T-cell (primary cell): ENCODE data around the gene DICER1. TPM values are rescaled to one million over a fixed set of nuclear protein-coding genes. Genes with fewer than 3 reads are reported as not detected.

ENCODE experiments used
- ATAC-seq, 4 experiments: fragments of 200-7000 bp in 3 of 4; fragments of 150-1000 bp in 1 of 4; cut with Tn5 transposase; replicated peaks in 1 of 4; 1 replicate in 3 of 4; 2 replicates in 1 of 4; pipeline ENCODE4 v1.10.0; 2021; ENCODE audit warnings: moderate library complexity in 3 of 4, mild to moderate bottlenecking in 2 of 4, moderate number of reproducible peaks in 1 of 4
- CTCF ChIA-PET, 2 donors: fragments of 300-600 bp; sonication (Branson Sonifier 250); formaldehyde crosslinking; loops; one replicate each; lab custom pipeline; 2022; ENCODE audit warnings: antibody characterized with exemption in 2 of 2; lab: Charles Lee
- POLR2A ChIA-PET, 2 donors: fragments of 300-600 bp; sonication (Branson Sonifier 250); formaldehyde crosslinking; loops; one replicate each; lab custom pipeline; 2022; ENCODE audit warnings: antibody characterized with exemption in 2 of 2; lab: Charles Lee
- DNase-seq, 35 experiments: peaks; one replicate each; pipeline versions ENCODE4 v3.0.0 to v3.0.0-alpha.2; 2013 to 2023
- H3K27ac ChIP-seq: one replicate; pipeline ENCODE4 v1.5.1; 2013; ENCODE audit warnings: low read length
- H3K27me3 ChIP-seq, 2 experiments: replicated peaks in 1 of 2; 1 replicate in 1 of 2; 2 replicates in 1 of 2; pipeline versions ENCODE4 v1.6.1 to v1.7.0; 2013; ENCODE audit warnings: low read length in 1 of 2, mixed read lengths in 1 of 2; ENCODE audit not compliant: control insufficient read depth in 2 of 2, insufficient read depth in 2 of 2; ENCODE audit errors: extremely low read depth in 1 of 2
- H3K36me3 ChIP-seq, 2 donors: 1 replicate in 1 of 2; 2 replicates in 1 of 2; pipeline versions ENCODE4 v1.6.1 to v1.7.0; 2013; ENCODE audit warnings: low read length in 1 of 2; ENCODE audit not compliant: control insufficient read depth in 2 of 2, insufficient read depth in 1 of 2; ENCODE audit errors: extremely low read depth in 1 of 2
- H3K4me1 ChIP-seq, 2 experiments: 1 replicate in 1 of 2; 2 replicates in 1 of 2; pipeline versions ENCODE4 v1.6.1 to v1.7.0; 2013; ENCODE audit warnings: low read length in 2 of 2, mixed read lengths in 1 of 2; ENCODE audit not compliant: insufficient read depth in 2 of 2, control insufficient read depth in 1 of 2; ENCODE audit errors: extremely low read depth in 1 of 2
- H3K4me3 ChIP-seq, 2 donors: 1 replicate in 1 of 2; 2 replicates in 1 of 2; pipeline versions ENCODE4 v1.5.1 to v1.7.0; 2013; ENCODE audit warnings: mild to moderate bottlenecking in 2 of 2, low read length in 1 of 2, moderate library complexity in 1 of 2; ENCODE audit not compliant: control insufficient read depth in 1 of 2; ENCODE audit errors: extremely low read depth in 1 of 2
- H3K9me3 ChIP-seq: 2 replicates; pipeline ENCODE4 v1.7.0; 2013
- H3K27ac Mint-ChIP-seq, 2 donors: one replicate each; pipeline ENCODE4 v1.8.0; 2020 to 2021; ENCODE audit warnings: mild to moderate bottlenecking in 2 of 2, mixed read lengths in 2 of 2
- H3K27me3 Mint-ChIP-seq, 2 donors: one replicate each; pipeline ENCODE4 v1.8.0; 2021 to 2022; ENCODE audit warnings: mixed read lengths in 2 of 2
- H3K36me3 Mint-ChIP-seq: one replicate; pipeline ENCODE4 v1.8.0; 2021; ENCODE audit warnings: mixed read lengths
- H3K4me1 Mint-ChIP-seq, 3 donors: one replicate each; pipeline ENCODE4 v1.8.0; 2020 to 2022; ENCODE audit warnings: mixed read lengths in 3 of 3, mild to moderate bottlenecking in 1 of 3
- H3K4me3 Mint-ChIP-seq, 3 donors: one replicate each; pipeline ENCODE4 v1.8.0; 2020 to 2022; ENCODE audit warnings: mild to moderate bottlenecking in 3 of 3, mixed read lengths in 3 of 3, moderate library complexity in 3 of 3
- H3K9me3 Mint-ChIP-seq, 3 donors: one replicate each; pipeline ENCODE4 v1.8.0; 2020 to 2022; ENCODE audit warnings: mixed read lengths in 3 of 3
- WGBS: methylation state at CpG from one replicate; pipeline ENCODE4 v1.1.5; 2013; ENCODE audit warnings: missing lambda C conversion rate; ENCODE audit not compliant: insufficient coverage; 5-methylcytosine and 5-hydroxymethylcytosine counted together
- total RNA-seq, 35 experiments: library from RNA in 6 of 35; stranded (reverse) in 6 of 35; fragments of 120-200 nt in 1 of 35; gene quantifications; one replicate each; pipeline versions ENCODE4 v1.2.1 to v1.2.4 and lab custom pipeline; 2013 to 2026

Gene DICER1
- total RNA-seq, 5 donors from 2014 or later (not counting 1 experiment from before 2014, with no cell fraction given), result 40.1 to 62.8 (median 57.8) TPM

- no peaks in the 10 kb centered on the region for H3K36me3 ChIP-seq
- no peak for ATAC-seq
- Mint-ChIP-seq H3K9me3 (no peaks in the 10 kb centered on the region), H3K27ac (no peak overlapping the region), H3K4me3 (no peak overlapping the region), H3K36me3 (no peaks in the 10 kb centered on the region), H3K4me1 (no peaks in the 10 kb centered on the region), H3K27me3 (peaks cover 24 to 34% of the 10 kb centered on the region in 2 donors)
- ChIA-PET CTCF (no interaction called here), POLR2A (no interaction called here)
- H3K4me3 ChIP-seq, result no peak overlapping the region
- H3K27me3 ChIP-seq, result peaks cover 0 to 15% of the 10 kb centered on the region in 2 experiments
- no peak overlapping the region for H3K27ac ChIP-seq
- H3K9me3 ChIP-seq, result no peaks in the 10 kb centered on the region
- no peaks in the 10 kb centered on the region for H3K4me1 ChIP-seq
- WGBS, result 81% methylated on average over 8 of the region's 15 CpGs
- peak in 1 of 35 experiments; percentile 19 for DNase-seq
These were observed 111.4 kb downstream of the DICER1 start for GRCh38 chr14:95045836-95046430.

- Histone ChIP-seq H3K36me3 (no peaks in the 10 kb centered on the region), H3K4me3 (no peak overlapping the region), H3K27me3 (peaks cover 0 to 15% of the 10 kb centered on the region in 2 experiments), H3K27ac (no peak overlapping the region), H3K9me3 (no peaks in the 10 kb centered on the region), H3K4me1 (no peaks in the 10 kb centered on the region)
- ChIA-PET POLR2A (no interaction called here), CTCF (no interaction called here)
- Mint-ChIP-seq H3K36me3 (no peaks in the 10 kb centered on the region), H3K27ac (no peak overlapping the region), H3K27me3 (peaks cover 24 to 34% of the 10 kb centered on the region in 2 donors), H3K4me3 (no peak overlapping the region), H3K4me1 (no peaks in the 10 kb centered on the region), H3K9me3 (no peaks in the 10 kb centered on the region)
- DNase-seq, result peak in 1 of 35 experiments; percentile 13
- no peak for ATAC-seq
- 77% methylated on average over 12 of the region's 13 CpGs for WGBS
These were observed 112.1 kb downstream of the DICER1 start for GRCh38 chr14:95045106-95045701.

- ChIA-PET CTCF (no interaction called here), POLR2A (no interaction called here)
- Mint-ChIP-seq H3K27ac (no peak overlapping the region), H3K36me3 (no peaks in the 10 kb centered on the region), H3K9me3 (no peaks in the 10 kb centered on the region), H3K4me3 (no peak overlapping the region), H3K4me1 (no peaks in the 10 kb centered on the region), H3K27me3 (peaks cover 24 to 32% of the 10 kb centered on the region in 2 donors)
- Histone ChIP-seq H3K36me3 (no peaks in the 10 kb centered on the region), H3K9me3 (no peaks in the 10 kb centered on the region), H3K27ac (no peak overlapping the region), H3K27me3 (peaks cover 0 to 21% of the 10 kb centered on the region in 2 experiments), H3K4me3 (no peak overlapping the region), H3K4me1 (no peaks in the 10 kb centered on the region)
- 80% methylated on average over 17 of the region's 17 CpGs for WGBS
- DNase-seq (peak in 1 of 35 experiments; percentile 4), ATAC-seq (no peak)
These were observed 112.7 kb downstream of the DICER1 start for GRCh38 chr14:95044463-95045105.

GRCh38 chr14:95043732-95044462, 113.4 kb downstream of the DICER1 start:
- Histone ChIP-seq H3K4me3 (no peak overlapping the region), H3K27ac (no peak overlapping the region), H3K27me3 (peaks cover 0 to 28% of the 10 kb centered on the region in 2 experiments), H3K36me3 (no peaks in the 10 kb centered on the region), H3K4me1 (no peaks in the 10 kb centered on the region), H3K9me3 (no peaks in the 10 kb centered on the region)
- WGBS, result 55% methylated on average over 13 of the region's 17 CpGs
- Mint-ChIP-seq H3K4me3 (no peak overlapping the region), H3K27ac (no peak overlapping the region), H3K4me1 (no peaks in the 10 kb centered on the region), H3K27me3 (peaks cover 20 to 27% of the 10 kb centered on the region in 2 donors), H3K9me3 (no peaks in the 10 kb centered on the region), H3K36me3 (no peaks in the 10 kb centered on the region)
- DNase-seq (peak in 1 of 35 experiments; percentile 3), ATAC-seq (no peak)
- POLR2A ChIA-PET, result no interaction called here
- CTCF ChIA-PET, result no interaction called here

- ChIA-PET CTCF (no interaction called here), POLR2A (no interaction called here)
- Mint-ChIP-seq H3K9me3 (no peaks in the 10 kb centered on the region), H3K27ac (no peak overlapping the region), H3K4me1 (no peaks in the 10 kb centered on the region), H3K27me3 (peaks cover 20 to 28% of the 10 kb centered on the region in 2 donors), H3K36me3 (no peaks in the 10 kb centered on the region), H3K4me3 (no peak overlapping the region)
- ATAC-seq (no peak), DNase-seq (no peak)
- Histone ChIP-seq H3K4me1 (no peaks in the 10 kb centered on the region), H3K9me3 (no peaks in the 10 kb centered on the region), H3K27me3 (peaks cover 0 to 31% of the 10 kb centered on the region in 2 experiments), H3K4me3 (no peak overlapping the region), H3K36me3 (no peaks in the 10 kb centered on the region), H3K27ac (no peak overlapping the region)
- WGBS, result 73% methylated on average over 5 of the region's 6 CpGs
These were observed 114.0 kb downstream of the DICER1 start for GRCh38 chr14:95043314-95043713.

GRCh38 chr14:95041477-95042020, 115.8 kb downstream of the DICER1 start:
- Mint-ChIP-seq H3K27ac (no peak overlapping the region), H3K4me1 (no peaks in the 10 kb centered on the region), H3K36me3 (no peaks in the 10 kb centered on the region), H3K4me3 (no peak overlapping the region), H3K9me3 (no peaks in the 10 kb centered on the region), H3K27me3 (peaks cover 16 to 31% of the 10 kb centered on the region in 2 donors)
- no peaks in the 10 kb centered on the region for H3K4me1 ChIP-seq
- no peaks in the 10 kb centered on the region for H3K9me3 ChIP-seq
- ATAC-seq (no peak), DNase-seq (no peak)
- H3K4me3 ChIP-seq, result no peak overlapping the region
- WGBS, result 71% methylated on average over 4 of the region's 5 CpGs
- no peak overlapping the region for H3K27ac ChIP-seq
- ChIA-PET CTCF (no interaction called here), POLR2A (no interaction called here)
- H3K36me3 ChIP-seq, result no peaks in the 10 kb centered on the region
- H3K27me3 ChIP-seq, result peaks cover 0 to 42% of the 10 kb centered on the region in 2 experiments
